K562 (cell line): ENCODE data around the gene TMEM107. TPM values are rescaled to one million over a fixed set of nuclear protein-coding genes. Genes with fewer than 3 reads are reported as not detected.

Experiments
- BCL6 ChIP-seq: fragments of 250-450 bp; sonication (Bioruptor Pico); IDR thresholded peaks from 2 replicates; pipeline ENCODE4 v1.4.0; 2020
- CXXC5 ChIP-seq: fragments of 250-450 bp; sonication (Bioruptor Pico); IDR thresholded peaks from 2 replicates; pipeline ENCODE4 v1.8.0; 2022; ENCODE audit warnings: inconsistent platforms, mild to moderate bottlenecking, moderate library complexity
- PTBP1 ChIP-seq: fragments of 200-400 bp; formaldehyde crosslinking; IDR thresholded peaks from 2 replicates; pipeline ENCODE4 v1.6.1; 2017; ENCODE audit warnings: low read depth, low read length
- SIN3A ChIP-seq, 2 experiments: fragments of 150-350 bp in 1 of 2; IDR thresholded peaks; 2 replicates each; pipeline ENCODE4 v1.6.1; 2011 to 2016; ENCODE audit warnings: borderline replicate concordance in 2 of 2, low read depth in 2 of 2, low read length in 2 of 2, mild to moderate bottlenecking in 2 of 2, moderate library complexity in 2 of 2; ENCODE audit not compliant: control insufficient read depth in 1 of 2
- SMARCA4 ChIP-seq: fragments of 450-650 bp; IDR thresholded peaks from 2 replicates; pipeline ENCODE4 v1.6.1; 2016
- SP2 ChIP-seq: IDR thresholded peaks from 2 replicates; pipeline ENCODE4 v1.6.1; 2011; ENCODE audit warnings: mild to moderate bottlenecking, low read depth, low read length, moderate library complexity; ENCODE audit not compliant: poor library complexity, severe bottlenecking; ENCODE audit errors: extremely low read depth
- SRSF3 ChIP-seq: fragments of 200-400 bp; formaldehyde crosslinking; IDR thresholded peaks from 2 replicates; pipeline ENCODE4 v1.6.1; 2016; ENCODE audit warnings: mild to moderate bottlenecking, low read length, moderate library complexity; ENCODE audit not compliant: insufficient read depth
- ZFX ChIP-seq: sonication (generic); formaldehyde crosslinking; IDR thresholded peaks from 2 replicates; pipeline ENCODE4 v1.8.0; 2022; ENCODE audit warnings: mild to moderate bottlenecking, missing genetic modification reagents, moderate library complexity
- polyA plus RNA-seq, 8 experiments: library from polyadenylated mRNA; depleted of rRNA in 4 of 8; stranded (reverse) in 5 of 8; unstranded in 3 of 8; fragments of >200 nt; fragmentation: Nextera tagmentation in 2 of 8; fragmentation: Illumina TruSeq in 1 of 8; extraction: Ambion mirVana in 2 of 8; extraction: Trizol in 1 of 8; gene quantifications; 2 replicates each; pipeline versions ENCODE4 v1.2.1 to v1.2.3, GENCODE V29; 2011 to 2014; ENCODE audit warnings: inconsistent platforms in 1 of 8, missing spikeins in 1 of 8
- total RNA-seq, 7 experiments: library from RNA; depleted of rRNA in 6 of 7; stranded (reverse); fragments of >200 nt in 6 of 7; fragmentation: Illumina TruSeq in 2 of 7; extraction: Trizol in 2 of 7; gene quantifications; 2 replicates each; pipeline versions ENCODE4 v1.2.1 to v1.2.3, GENCODE V29; 2011 to 2021; ENCODE audit warnings: low replicate concordance in 1 of 7
- TF ChIP-seq, protein P1 (sequence below): sonication (generic); formaldehyde crosslinking; IDR thresholded peaks from 2 replicates; pipeline ENCODE4 v1.9.0; 2022; ENCODE audit warnings: mild to moderate bottlenecking, missing genetic modification reagents
- TF ChIP-seq, protein P2 (sequence below): sonication (generic); formaldehyde crosslinking; IDR thresholded peaks from 2 replicates; pipeline ENCODE4 v1.8.1; 2023; ENCODE audit warnings: missing genetic modification reagents, mild to moderate bottlenecking, borderline replicate concordance
- TF ChIP-seq, protein P3 (sequence below): fragments of 450-650 bp; IDR thresholded peaks from 2 replicates; pipeline ENCODE4 v1.6.1; 2016; ENCODE audit warnings: mild to moderate bottlenecking, moderate library complexity

Gene TMEM107
- total and polyA plus RNA-seq, 9 of the 15 experiments (the other 6 are each of a cell fraction or from before 2014, with no cell fraction given), result 7.1 to 26.2 (median 16.9) TPM

DNA sequence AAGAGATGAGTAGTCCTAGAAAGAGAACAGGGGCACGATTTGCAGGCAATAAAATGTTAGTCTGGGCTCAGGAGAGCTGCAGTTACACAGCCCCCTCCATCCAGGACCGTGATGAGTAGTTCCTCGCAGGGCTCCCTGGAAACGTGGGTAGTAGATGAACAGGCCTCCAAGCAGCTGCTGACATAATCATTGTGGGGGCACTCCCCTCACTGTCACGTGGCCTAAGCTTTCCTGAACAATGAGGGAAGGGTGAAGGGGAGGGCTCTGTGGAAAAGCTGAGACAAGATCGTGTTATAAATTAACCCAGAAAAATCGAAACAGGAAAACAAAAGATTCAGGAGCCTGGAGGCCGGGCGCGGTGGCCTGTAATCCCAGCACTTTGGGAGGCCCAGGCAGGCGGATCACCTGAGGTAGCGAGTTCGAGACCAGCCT lies 22.6 kb downstream of the TMEM107 start (continued):
- TF ChIP-seq ZFX, result 0 out of 2 replicates have a peak, but pooled peaks have one; percentile 20
- TF ChIP-seq, protein P1, sequence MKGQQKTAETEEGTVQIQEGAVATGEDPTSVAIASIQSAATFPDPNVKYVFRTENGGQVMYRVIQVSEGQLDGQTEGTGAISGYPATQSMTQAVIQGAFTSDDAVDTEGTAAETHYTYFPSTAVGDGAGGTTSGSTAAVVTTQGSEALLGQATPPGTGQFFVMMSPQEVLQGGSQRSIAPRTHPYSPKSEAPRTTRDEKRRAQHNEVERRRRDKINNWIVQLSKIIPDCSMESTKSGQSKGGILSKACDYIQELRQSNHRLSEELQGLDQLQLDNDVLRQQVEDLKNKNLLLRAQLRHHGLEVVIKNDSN (CRISPR knock-in tag), result peak; percentile 87
- TF ChIP-seq, protein P2, sequence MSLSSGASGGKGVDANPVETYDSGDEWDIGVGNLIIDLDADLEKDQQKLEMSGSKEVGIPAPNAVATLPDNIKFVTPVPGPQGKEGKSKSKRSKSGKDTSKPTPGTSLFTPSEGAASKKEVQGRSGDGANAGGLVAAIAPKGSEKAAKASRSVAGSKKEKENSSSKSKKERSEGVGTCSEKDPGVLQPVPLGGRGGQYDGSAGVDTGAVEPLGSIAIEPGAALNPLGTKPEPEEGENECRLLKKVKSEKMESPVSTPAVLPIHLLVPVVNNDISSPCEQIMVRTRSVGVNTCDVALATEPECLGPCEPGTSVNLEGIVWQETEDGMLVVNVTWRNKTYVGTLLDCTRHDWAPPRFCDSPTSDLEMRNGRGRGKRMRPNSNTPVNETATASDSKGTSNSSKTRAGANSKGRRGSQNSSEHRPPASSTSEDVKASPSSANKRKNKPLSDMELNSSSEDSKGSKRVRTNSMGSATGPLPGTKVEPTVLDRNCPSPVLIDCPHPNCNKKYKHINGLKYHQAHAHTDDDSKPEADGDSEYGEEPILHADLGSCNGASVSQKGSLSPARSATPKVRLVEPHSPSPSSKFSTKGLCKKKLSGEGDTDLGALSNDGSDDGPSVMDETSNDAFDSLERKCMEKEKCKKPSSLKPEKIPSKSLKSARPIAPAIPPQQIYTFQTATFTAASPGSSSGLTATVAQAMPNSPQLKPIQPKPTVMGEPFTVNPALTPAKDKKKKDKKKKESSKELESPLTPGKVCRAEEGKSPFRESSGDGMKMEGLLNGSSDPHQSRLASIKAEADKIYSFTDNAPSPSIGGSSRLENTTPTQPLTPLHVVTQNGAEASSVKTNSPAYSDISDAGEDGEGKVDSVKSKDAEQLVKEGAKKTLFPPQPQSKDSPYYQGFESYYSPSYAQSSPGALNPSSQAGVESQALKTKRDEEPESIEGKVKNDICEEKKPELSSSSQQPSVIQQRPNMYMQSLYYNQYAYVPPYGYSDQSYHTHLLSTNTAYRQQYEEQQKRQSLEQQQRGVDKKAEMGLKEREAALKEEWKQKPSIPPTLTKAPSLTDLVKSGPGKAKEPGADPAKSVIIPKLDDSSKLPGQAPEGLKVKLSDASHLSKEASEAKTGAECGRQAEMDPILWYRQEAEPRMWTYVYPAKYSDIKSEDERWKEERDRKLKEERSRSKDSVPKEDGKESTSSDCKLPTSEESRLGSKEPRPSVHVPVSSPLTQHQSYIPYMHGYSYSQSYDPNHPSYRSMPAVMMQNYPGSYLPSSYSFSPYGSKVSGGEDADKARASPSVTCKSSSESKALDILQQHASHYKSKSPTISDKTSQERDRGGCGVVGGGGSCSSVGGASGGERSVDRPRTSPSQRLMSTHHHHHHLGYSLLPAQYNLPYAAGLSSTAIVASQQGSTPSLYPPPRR (CRISPR knock-in tag), result no peak
- no peak for TF ChIP-seq BCL6
- TF ChIP-seq SMARCA4, result no peak
- TF ChIP-seq SIN3A (IDR thresholded peaks at IDR 0.05; ENCODE audit: borderline replicate concordance in 2 of 2, control insufficient read depth in 1 of 2, low read depth in 2 of 2, low read length in 2 of 2), result no peak
- TF ChIP-seq SRSF3, result no peak
- TF ChIP-seq, protein P3, sequence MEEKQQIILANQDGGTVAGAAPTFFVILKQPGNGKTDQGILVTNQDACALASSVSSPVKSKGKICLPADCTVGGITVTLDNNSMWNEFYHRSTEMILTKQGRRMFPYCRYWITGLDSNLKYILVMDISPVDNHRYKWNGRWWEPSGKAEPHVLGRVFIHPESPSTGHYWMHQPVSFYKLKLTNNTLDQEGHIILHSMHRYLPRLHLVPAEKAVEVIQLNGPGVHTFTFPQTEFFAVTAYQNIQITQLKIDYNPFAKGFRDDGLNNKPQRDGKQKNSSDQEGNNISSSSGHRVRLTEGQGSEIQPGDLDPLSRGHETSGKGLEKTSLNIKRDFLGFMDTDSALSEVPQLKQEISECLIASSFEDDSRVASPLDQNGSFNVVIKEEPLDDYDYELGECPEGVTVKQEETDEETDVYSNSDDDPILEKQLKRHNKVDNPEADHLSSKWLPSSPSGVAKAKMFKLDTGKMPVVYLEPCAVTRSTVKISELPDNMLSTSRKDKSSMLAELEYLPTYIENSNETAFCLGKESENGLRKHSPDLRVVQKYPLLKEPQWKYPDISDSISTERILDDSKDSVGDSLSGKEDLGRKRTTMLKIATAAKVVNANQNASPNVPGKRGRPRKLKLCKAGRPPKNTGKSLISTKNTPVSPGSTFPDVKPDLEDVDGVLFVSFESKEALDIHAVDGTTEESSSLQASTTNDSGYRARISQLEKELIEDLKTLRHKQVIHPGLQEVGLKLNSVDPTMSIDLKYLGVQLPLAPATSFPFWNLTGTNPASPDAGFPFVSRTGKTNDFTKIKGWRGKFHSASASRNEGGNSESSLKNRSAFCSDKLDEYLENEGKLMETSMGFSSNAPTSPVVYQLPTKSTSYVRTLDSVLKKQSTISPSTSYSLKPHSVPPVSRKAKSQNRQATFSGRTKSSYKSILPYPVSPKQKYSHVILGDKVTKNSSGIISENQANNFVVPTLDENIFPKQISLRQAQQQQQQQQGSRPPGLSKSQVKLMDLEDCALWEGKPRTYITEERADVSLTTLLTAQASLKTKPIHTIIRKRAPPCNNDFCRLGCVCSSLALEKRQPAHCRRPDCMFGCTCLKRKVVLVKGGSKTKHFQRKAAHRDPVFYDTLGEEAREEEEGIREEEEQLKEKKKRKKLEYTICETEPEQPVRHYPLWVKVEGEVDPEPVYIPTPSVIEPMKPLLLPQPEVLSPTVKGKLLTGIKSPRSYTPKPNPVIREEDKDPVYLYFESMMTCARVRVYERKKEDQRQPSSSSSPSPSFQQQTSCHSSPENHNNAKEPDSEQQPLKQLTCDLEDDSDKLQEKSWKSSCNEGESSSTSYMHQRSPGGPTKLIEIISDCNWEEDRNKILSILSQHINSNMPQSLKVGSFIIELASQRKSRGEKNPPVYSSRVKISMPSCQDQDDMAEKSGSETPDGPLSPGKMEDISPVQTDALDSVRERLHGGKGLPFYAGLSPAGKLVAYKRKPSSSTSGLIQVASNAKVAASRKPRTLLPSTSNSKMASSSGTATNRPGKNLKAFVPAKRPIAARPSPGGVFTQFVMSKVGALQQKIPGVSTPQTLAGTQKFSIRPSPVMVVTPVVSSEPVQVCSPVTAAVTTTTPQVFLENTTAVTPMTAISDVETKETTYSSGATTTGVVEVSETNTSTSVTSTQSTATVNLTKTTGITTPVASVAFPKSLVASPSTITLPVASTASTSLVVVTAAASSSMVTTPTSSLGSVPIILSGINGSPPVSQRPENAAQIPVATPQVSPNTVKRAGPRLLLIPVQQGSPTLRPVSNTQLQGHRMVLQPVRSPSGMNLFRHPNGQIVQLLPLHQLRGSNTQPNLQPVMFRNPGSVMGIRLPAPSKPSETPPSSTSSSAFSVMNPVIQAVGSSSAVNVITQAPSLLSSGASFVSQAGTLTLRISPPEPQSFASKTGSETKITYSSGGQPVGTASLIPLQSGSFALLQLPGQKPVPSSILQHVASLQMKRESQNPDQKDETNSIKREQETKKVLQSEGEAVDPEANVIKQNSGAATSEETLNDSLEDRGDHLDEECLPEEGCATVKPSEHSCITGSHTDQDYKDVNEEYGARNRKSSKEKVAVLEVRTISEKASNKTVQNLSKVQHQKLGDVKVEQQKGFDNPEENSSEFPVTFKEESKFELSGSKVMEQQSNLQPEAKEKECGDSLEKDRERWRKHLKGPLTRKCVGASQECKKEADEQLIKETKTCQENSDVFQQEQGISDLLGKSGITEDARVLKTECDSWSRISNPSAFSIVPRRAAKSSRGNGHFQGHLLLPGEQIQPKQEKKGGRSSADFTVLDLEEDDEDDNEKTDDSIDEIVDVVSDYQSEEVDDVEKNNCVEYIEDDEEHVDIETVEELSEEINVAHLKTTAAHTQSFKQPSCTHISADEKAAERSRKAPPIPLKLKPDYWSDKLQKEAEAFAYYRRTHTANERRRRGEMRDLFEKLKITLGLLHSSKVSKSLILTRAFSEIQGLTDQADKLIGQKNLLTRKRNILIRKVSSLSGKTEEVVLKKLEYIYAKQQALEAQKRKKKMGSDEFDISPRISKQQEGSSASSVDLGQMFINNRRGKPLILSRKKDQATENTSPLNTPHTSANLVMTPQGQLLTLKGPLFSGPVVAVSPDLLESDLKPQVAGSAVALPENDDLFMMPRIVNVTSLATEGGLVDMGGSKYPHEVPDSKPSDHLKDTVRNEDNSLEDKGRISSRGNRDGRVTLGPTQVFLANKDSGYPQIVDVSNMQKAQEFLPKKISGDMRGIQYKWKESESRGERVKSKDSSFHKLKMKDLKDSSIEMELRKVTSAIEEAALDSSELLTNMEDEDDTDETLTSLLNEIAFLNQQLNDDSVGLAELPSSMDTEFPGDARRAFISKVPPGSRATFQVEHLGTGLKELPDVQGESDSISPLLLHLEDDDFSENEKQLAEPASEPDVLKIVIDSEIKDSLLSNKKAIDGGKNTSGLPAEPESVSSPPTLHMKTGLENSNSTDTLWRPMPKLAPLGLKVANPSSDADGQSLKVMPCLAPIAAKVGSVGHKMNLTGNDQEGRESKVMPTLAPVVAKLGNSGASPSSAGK, result no peak
- no peak for TF ChIP-seq SP2
- TF ChIP-seq CXXC5 (CRISPR knock-in tag), result no peak
- no peak for TF ChIP-seq PTBP1
